GM18870 (cell line): ENCODE results near the gene COL25A1.
"Not testable (repeated sequence)": the region's sequence is repeated elsewhere in the genome, so short reads cannot be mapped to it uniquely, and the experiment has no call there.

ENCODE experiments used
- ATAC-seq: cut with Tn5 transposase; IDR thresholded peaks from one replicate; pipeline ENCODE4 v1.9.1; 2021; ENCODE audit warnings: moderate library complexity; ENCODE audit not compliant: unreplicated experiment

Gene COL25A1

DNA sequence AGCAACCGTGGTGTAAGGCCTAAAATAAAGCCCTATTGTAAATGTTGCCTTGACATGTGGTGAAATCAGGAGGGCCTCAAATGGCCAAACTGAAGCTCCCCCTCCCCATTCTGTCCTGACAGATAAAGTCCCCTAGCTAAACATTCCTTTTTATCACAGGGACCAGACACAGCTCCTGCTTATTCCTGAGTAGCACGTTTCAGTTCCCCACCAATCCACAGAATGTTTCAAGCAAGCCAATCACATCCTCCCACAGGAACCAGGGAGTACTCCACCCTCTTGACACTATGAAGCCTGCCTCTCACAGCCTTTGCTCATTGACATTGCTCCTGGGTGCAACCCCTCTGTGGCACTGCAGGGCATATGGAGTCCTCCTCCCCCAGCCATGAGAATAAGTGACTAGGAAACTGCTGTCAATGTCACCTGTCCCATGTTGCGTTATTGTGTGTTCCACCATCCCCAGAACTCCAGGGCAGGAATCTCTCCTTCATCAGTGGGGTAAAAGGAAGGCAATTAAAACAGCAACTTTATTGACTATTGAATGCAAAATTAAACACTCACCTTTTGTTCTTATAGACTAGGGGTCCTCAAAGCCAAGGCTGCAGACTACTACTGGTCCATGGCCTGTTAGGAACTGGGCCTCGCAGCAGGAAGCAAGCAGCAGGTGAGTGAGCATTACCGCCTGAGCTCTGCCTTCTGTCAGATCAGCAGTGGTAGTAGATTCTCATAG lies 128.1 kb downstream of the COL25A1 start:
- no peak for ATAC-seq

DNA sequence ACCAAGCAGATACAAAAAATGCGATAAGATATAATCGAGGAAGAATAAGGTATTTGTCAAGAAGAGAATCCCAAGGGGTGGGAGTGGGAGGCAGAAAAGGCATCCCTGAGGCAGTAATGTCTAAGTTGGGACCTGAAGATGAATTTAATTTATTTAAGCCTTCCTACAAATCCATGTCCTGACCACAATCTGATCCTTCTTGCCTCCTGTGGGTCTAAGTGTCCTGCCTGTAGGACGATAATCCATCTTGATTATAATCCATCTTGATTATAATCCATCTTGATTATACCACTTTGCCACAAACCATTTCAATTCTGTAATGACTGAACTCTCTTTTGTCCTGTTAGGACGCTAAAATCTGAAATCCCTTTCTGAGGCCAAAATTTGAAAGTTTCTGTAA lies 130.2 kb downstream of the COL25A1 start:
- ATAC-seq = no peak

DNA sequence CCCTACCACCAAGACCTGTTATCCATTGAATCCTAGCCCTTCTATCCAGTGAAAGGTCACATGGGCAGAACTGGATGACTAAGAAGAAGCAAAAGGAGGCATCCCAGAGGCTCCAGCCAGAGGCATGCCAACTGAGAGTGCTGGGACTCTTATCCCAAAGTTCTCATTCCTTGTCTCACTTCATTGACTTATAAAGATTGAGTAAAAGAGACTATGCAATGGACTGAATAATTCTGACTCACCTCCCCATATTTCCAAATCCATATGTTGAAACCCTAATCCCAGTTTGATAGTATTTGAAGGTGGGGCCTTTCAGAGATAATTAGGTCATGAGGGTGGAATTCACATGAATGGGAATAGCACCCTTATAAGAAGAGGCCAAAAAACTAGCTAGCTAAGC lies 131.4 kb downstream of the COL25A1 start:
- ATAC-seq = no peak

DNA sequence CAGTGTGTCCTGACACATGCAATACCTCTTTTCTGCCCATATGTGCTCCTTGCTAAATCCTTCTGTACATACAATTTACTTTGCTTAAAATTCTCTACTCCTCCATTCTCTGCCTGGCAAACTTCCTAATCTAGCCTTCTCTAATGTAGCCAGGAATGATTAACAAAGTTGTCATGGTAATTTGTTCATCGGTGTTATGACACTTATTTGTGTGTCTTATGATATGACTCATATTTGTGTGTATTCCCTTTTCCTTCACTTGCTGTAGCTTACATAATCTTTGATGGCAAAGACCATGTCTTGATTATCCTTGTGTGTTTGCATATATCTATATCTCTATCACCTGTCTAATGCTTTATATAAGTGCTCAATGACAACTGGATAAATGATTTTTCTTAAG lies 133.3 kb downstream of the COL25A1 start:
- no peak for ATAC-seq

DNA sequence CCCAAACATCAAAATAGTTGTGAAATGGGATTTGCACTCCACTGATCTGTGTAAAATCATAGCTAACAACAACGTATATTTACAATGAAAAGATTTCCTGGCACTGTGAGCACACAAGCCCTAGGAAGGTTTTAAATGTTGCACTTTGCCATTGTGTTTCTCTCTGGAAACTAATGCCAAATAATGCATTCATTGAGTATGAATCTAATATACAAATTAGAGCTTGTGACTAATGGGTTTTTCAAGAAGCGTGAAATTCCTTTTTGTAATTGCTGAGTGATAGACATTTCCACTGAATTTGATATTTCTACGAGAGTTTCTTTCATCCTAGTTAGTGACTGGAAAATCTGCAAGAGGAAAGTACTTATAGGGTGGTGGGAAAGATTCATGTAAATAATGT lies 135.9 kb downstream of the COL25A1 start:
- ATAC-seq = no peak

DNA sequence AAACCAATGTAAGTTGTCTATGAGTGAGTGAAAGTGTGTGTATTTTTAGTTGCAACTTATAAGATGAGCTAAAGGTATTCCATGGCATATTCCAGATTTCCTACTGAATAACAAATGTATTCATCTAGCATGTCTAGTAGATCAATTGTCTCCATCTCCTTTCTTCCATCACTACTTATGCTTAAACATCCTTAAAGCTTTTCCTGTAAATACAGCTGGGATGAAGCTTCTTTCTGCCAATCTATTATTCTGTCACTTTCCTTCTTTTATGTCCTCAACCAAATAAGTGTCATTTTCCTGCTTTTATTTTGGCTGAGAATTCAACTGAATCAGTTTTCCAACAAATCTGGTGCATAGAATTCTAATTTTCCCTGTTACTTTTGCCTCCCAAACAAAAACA lies 136.3 kb downstream of the COL25A1 start:
- ATAC-seq = no peak

DNA sequence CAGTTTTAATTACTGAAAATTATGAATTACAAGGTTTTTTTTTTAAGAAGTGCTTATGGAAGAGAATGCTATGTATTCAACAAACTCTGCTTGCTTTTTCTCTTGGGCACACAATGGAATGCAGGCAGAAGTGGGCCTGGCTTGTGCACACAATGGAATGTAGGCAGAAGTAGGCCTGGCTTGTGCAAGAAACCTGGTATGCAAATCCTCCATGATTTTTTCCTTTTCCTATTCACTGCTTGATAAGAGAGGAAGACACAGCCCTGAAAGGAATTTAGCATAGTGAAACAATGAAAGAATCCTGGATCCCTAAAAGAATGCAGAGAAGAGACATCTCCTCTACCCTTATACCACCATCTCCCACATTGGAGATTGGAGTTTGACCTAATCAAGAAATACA lies 138.4 kb downstream of the COL25A1 start:
- ATAC-seq = no peak

DNA sequence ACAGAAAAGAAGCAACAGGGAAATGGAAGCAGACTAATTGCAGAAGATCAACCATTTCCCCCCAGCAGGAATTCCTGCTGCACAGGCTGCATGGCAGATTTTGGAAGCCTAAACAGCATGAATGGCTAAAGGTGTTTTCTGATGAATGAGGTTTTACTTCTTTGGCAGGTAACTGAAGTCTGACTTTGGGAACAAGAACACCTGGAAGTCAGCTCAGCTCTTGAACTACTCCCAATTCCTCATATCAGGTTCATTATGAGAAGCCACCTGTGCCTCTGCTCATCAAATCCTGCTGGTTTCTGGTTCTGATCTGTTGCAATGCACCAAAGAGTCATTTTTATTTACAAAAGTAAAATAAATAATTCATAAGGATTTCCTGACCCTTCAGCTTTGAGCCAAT lies 139.0 kb downstream of the COL25A1 start:
- ATAC-seq = no peak

DNA sequence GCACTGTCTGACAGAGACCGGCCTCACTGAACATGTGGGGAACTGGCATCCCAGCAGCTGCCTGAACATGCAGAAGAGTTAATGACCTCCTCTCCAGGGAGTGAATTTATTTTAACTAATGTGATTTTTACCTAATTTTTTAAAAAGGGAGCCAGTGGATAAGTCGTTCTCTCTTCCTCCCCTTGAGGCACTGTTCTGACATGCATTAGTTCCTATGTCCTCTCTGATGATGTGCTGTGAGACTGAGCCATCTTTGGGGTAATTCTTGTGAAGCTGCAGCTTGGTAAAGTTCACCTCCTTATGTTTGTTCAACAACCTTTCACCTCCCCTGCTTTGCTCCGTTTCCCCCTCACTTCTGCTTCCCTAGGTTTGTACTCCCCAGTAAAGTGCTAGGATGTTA lies 139.7 kb downstream of the COL25A1 start:
- no peak for ATAC-seq

DNA sequence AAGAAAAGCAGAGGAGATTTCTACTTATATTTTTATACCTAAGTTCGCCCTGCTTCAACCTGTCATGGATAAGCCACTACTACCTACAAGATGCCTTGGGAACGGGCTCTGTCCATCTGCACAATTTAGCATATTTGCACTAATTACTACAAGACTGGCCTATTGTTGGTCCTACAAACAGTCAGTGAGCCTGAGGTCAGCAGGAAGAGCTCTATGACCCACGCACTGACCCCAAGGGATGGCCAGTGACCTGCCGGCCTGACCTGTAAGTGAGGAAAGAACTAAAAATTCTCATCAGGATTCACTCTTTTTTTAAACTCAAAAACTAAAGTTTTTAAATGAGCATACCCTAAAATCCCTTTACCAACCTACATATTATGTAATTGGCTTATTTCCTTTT lies 142.0 kb downstream of the COL25A1 start:
- no peak for ATAC-seq

DNA sequence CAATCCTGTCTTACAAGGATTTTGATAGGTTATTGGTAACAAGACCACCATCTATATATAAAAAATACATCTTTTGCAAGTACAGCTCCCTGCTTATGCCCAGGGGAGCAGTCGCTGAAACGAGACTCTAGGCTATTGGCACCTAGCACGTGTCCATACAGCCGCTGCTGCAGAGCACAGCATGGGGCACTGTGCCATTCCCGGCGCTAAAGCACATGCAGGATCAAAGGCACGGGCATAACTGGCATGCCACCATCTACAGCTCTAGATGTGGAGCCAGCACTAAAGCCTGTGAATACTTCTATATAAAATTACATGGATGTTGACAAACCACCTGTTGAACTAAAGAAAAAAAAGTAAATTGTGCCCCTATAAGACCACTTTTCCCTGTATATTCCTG lies 144.8 kb downstream of the COL25A1 start:
- ATAC-seq = no peak

DNA sequence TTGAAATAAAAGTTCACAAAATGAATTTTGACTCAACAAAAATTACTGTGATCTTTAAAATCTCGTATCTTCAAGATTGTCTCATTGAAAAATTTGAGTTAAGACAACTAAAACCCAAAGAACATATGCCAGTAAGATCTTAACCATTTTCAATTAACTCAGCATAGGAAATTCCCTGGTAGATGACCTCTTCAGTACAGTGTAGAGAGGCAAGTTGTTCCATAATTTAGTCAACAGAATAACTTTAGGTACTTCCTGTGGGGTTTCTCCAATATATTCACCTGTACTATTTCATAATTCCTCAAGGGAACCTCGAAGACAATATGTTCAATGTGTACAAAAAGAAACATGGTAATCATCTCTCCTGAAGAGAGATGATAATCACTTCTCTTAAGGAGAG lies 145.3 kb downstream of the COL25A1 start:
- no peak for ATAC-seq

DNA sequence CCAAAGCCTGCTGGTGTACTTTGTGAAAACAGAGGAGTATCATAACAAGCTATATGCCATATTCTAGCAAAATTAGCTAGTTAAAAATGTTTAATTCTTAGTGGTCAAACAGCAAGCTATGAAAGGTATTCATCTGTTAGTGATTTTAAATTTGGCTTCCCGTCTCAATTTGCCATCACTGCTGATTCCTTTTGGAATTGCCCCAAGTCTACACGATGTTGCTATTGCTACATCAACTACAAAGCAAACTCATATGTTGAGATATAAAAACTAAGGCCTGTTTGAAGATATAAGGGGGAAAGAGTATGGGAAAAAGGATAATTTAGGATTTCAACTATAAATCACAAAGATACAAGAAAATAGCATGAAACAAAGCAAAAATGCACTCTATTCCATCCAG lies 146.1 kb downstream of the COL25A1 start:
- ATAC-seq = no peak

DNA sequence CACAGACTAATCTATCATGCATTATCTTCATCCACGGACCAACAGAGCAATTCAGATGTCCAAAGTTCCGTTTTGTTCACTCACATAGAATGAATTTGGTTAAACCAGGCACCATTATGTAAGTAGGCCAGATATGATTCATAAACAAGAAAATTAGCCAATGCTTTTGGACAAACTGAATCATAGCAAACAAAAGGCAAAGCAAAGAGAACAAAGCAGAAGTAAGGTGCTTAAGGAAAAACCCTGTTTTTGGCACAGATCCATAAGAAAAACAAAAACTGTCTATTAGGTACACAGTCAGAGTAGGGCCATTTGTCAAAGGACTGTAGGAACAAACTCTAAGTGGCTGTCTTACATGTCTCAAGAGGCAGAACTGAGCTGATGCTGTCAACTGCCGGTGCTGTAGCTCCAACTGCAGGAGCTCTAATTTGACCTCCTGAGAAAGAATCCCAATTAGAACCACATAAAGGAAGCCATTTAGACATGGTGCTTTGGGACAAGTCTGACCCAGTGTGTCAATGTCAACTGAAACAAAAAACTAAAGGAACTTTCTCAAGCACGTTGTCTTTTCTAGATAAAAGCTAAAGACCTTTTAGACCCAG lies 146.7 kb downstream of the COL25A1 start:
- no peak for ATAC-seq

DNA sequence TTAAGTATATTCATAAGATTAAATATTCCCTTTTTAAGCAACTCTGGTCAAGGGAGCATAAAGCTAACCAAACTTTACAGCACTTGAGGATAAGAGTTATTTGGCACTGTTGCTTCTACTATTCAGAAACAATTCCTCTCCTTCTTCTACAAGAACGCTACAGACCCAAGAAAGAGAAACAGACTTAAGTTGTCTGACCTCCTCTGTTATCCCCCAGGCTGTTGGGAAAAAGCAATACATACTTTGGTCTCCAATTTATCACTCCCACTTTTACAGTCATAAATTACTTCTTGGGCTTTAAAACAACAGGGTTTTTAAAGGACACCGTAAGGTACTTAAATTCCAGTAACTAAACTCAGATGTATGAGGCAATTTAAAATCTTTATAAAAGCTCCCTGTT lies 147.4 kb downstream of the COL25A1 start:
- no peak for ATAC-seq

DNA sequence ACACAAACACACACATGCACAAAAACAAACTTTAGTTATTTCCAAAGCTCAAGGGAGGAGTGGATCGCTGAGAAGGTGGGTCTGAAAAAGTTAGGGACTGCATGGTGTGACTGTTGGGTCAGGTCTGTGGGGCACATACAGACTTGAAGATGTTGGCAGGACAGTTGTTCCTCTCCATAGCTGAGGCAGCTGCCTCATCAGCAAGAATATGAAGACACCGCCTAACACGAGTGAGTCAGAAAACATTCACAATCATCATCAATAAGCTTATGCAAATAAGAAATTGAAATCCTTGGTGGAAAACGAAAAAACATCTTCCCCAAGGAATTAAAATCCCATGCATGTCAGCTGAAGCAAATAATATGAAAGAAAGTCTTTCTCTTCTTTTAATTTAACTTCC lies 148.0 kb downstream of the COL25A1 start:
- no peak for ATAC-seq

DNA sequence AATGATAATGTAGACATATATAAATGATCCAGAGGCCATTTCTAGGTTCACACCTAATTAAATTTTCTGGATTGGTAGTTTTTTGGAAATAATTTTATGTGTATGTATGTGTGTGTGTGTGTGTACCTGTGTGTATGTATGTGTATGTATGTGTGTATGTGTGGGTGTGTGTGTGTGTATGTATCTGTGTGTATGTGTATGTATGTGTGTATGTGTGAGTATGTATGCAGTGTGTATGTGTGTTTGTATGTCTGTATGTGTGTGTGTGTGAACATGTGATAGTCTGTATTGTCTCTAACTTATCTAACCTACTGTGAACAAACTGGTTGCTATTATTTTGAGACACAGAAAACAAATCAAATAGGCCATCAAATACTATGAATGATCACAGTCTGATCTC lies 152.6 kb downstream of the COL25A1 start:
- ATAC-seq = no peak

DNA sequence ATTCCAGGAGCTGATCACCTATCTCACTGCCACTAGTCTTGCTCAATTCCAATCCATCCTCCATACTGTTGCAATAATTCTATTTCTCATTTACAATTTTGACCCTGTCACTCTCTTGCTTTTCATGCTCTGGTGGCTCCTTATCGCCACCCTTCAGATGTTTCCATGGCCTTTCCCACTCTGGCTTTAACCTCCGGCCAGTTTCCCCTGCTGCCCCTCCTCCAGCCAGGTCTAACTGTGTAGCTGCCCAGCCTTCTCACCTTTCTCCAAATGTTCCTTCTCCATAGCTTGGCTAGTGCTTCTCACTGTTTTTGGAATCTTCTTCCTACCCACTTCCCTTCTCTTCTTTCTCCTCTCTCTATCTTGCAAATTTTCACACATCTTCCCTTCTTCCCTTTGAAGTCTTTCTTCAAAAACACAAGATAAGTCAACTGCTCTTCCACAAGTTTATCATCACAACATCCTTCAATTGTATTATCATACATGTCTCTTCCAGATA lies 153.8 kb downstream of the COL25A1 start:
- ATAC-seq = no peak

DNA sequence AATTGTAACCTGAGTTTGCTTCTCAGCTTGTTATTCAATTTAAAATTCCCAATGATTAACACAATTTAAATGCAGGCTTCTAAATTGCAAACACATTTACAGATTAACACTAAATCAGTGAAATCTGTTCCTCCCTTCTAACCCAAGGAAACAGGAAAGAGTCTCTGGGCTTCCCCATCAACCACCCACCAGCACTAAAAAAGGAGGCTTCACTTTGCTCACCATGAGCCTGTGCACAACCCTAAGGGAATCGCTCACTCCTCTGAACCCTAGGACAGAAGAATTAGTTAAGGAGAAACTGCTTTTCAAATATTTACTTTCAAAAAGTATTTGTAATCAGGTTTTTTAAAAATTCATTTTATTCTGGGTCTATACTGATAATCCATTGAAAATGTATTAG lies 155.3 kb downstream of the COL25A1 start:
- ATAC-seq = no peak

DNA sequence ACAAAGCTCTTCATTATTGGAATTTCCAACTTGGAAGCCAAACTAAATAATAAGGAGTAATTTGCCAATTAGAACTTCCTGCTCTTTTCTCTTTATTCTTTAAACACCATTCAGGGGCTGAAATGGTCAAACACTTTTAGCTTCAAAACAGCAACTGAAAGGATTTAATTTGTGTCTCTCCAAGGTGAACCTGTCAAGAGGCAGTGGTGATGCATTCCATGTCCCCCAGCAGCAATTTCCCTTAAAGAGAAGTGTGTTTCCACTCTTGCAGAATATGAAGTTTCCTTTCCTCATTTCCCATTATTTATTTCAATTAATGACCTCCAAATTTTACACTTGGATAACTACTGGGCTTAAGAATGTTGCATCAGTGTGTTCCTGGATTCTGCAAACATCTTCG lies 156.0 kb downstream of the COL25A1 start:
- ATAC-seq = no peak

DNA sequence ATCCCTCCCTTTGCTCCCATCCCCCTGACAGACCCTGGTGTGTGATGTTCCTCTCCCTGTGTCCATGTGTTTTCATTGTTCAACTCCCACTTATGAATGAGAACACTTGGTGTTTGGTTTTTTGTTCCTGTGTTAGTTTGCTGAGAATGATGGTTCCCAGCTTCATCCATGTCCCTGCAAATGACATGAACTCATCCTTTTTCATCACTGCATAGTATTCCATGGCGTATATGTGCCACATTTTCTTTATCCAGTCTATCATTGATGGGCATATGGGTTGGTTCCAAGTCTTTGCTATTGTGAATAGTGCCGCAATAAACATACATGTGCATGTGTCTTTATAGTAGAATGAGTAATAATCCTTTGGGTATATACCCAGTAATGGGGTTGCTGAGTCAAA lies 164.3 kb downstream of the COL25A1 start:
- not testable (repeated sequence) for ATAC-seq

DNA sequence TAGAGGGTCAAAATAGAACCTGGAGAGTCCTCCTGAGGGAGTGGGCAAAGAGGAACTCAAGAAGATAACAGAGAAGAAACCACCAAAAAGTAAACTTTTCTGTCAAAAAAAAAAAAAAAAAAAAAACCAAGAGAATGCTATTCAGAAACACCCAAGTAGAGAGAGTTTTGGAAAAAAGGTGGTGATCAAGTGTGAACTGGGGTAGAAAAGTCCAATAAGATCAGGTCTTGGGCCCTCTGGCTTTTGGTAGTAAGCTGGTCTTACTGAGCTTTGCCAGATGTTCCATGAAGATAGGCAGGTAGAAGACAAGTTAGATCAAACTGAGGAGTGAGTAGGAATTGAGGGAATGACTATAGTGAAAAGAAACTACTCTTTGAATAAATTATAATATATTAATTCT lies 167.5 kb downstream of the COL25A1 start:
- ATAC-seq = no peak

DNA sequence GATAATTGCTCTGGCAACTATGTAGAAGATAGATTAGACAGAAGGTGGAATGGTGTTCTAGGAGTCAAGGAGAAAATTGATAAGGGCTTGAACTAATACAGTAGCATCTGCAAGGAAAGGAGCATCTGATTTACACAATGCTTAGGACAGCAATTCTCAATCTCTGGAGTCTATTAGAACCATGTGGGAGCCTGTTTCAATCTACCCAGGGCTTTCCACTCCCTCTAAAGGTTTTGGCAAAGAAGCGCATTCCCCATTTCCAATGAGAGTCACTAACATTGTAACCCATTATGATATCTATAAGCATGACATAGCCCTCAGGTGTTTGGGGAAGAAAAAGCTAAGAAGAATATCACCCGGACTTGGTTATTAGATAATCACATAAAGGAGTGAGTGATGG lies 168.2 kb downstream of the COL25A1 start:
- ATAC-seq = no peak
